ENCODE results near the gene SP6.

The SP6 gene

GRCh38 chr17:47879028-47879585 lies 28.1 kb upstream of the SP6 start:
- DNase-seq, result no peak

- DNase-seq, result no peak
Observed at GRCh38 chr17:47878203-47879027, 27.5 kb upstream of the SP6 start.

GRCh38 chr17:47877368-47878034 lies 26.5 kb upstream of the SP6 start:
- no peak for DNase-seq

- DNase-seq, result no peak
Observed at GRCh38 chr17:47875011-47875985, 24.3 kb upstream of the SP6 start.

- DNase-seq, result no peak
Observed at GRCh38 chr17:47873200-47874090, 22.5 kb upstream of the SP6 start.

- no peak for DNase-seq
Observed at GRCh38 chr17:47872651-47873161, 21.7 kb upstream of the SP6 start.

- DNase-seq, result no peak
Observed at GRCh38 chr17:47872019-47872650, 21.2 kb upstream of the SP6 start.

GRCh38 chr17:47871048-47871447 lies 20.1 kb upstream of the SP6 start:
- no peak for DNase-seq

GRCh38 chr17:47870056-47870455 lies 19.1 kb upstream of the SP6 start:
- no peak for DNase-seq

GRCh38 chr17:47869114-47869513 lies 18.2 kb upstream of the SP6 start:
- DNase-seq, result no peak

GRCh38 chr17:47867813-47868533 lies 17.0 kb upstream of the SP6 start:
- no peak for DNase-seq

GRCh38 chr17:47866941-47867340 lies 16.0 kb upstream of the SP6 start:
- no peak for DNase-seq

- peak in 1 of 5 experiments; percentile 47 for DNase-seq
Observed at GRCh38 chr17:47864791-47865216, 13.8 kb upstream of the SP6 start.

- DNase-seq, result no peak
Observed at GRCh38 chr17:47862621-47863440, 11.9 kb upstream of the SP6 start.

- no peak for DNase-seq
Observed at GRCh38 chr17:47860386-47860785, 9.4 kb upstream of the SP6 start.

GRCh38 chr17:47857551-47858455 lies 6.8 kb upstream of the SP6 start:
- no peak for DNase-seq

GRCh38 chr17:47856830-47857229 lies 5.9 kb upstream of the SP6 start:
- DNase-seq, result no peak

- no peak for DNase-seq
Observed at GRCh38 chr17:47855737-47856136, 4.8 kb upstream of the SP6 start.

All from T-helper 2 cell (primary cell).